Inferior parietal cortex (tissue), 1 donor: ENCODE data around the gene KLKB1.
"Not testable (repeated sequence)": the region's sequence is repeated elsewhere in the genome, so short reads cannot be mapped to it uniquely, and the experiment has no call there.

Experiments used
- DNase-seq: peaks from one replicate; pipeline ENCODE4 v3.0.0-alpha.2; 2016; ENCODE audit errors: extremely low spot score

KLKB1 gene

DNA sequence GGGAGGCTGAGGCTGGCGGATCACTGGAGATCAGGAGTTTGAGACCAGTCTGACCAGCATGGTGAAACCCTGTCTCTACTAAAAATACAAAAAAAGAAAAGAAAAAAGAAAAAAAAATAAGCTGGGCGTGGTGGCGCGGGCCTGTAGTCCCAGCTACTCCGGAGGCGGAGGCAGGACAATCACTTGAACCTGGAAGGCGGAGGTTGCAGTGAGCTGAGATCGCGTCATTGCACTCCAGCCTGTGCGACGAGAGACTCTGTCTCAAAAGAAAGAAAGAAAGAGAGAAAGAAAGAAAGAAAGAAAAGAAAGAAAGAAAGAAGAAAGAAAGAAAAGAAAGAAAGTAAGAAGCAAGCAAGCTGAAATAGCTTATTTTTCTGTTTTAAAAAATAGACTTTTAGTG is 37.9 kb downstream of the KLKB1 start:
- not testable (repeated sequence) for DNase-seq

DNA sequence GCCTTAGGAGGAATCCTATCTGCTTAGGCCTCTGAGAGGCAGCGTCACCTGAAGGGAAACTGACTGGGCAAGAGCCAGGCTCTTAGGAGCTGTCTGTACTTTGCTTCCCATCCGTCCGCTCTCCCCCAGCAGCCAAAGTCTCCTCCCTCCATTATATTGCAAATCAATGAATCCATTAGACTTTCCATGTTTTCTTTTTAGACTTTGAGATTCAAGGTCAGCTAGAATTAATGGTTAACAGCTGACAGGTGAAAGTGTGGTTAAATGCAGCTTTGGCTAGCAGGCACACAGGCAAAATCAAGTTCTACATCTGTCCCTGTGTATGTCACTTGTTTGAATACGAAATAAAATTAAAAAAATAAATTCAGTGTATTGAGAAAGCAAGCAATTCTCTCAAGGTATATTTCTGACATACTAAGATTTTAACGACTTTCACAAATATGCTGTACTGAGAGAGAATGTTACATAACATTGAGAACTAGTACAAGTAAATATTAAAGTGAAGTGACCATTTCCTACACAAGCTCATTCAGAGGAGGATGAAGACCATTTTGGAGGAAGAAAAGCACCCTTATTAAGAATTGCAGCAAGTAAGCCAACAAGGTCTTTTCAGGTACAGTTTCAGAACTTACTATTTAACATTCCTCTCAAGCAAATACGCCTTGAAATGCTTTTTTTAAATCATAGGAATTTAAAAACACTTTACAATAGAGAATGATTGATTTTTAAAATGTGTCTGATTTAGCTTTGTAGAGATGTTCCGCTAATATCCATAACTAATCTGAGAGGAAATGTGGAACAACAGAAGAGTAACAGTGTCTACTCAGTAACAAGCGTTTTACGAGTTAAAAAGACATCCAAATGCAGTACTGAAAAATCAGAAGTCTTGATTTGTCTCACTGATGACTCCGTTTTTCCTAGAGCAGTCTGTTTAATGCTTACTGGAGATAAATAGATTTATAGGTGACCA is 38.7 kb downstream of the KLKB1 start, which contains the start of gene F11:
Gene F11 (plus strand): TSS at position 507 of the 970 bp plus-strand sequence. CDS start 948 bp downstream, outside the sequence.
- no peak for DNase-seq

DNA sequence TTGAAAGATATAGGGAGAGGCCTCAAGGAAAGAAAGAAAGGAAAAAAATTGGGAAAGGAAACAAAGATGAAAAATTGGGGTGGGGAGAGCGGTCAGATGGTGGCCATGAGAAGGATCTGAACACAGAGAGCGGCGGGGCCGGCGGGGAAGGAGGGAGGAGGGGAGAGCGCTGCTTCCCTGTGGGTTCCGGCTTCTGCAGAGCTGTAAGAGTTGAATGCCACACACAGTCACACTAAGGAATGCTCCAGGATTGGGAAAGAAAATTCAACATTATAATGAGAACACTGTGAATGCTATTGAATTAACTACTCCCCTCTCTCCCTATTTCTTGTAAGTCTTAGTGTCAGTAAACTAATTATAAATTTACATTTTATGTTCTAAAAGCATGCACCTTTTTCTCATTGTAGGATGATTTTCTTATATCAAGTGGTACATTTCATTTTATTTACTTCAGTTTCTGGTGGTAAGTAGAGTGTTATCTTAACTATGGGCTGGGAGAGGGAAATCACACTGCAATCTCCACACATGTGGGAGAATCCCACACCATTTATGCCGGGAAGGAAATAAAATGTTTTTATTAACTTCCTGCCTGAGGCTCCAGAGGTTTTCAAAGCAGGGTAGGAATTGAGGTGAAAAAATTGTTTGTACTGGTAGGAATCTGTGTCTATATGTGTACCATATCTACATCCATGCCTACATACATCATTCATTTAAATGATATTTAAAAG is 39.6 kb downstream of the KLKB1 start:
- DNase-seq, result no peak

- DNase-seq, result no peak
These were observed 43.9 kb downstream of the KLKB1 start for GRCh38 chr4:186271081-186271678.

- DNase-seq, result no peak
These were observed 45.5 kb downstream of the KLKB1 start for GRCh38 chr4:186272699-186273391.

DNA sequence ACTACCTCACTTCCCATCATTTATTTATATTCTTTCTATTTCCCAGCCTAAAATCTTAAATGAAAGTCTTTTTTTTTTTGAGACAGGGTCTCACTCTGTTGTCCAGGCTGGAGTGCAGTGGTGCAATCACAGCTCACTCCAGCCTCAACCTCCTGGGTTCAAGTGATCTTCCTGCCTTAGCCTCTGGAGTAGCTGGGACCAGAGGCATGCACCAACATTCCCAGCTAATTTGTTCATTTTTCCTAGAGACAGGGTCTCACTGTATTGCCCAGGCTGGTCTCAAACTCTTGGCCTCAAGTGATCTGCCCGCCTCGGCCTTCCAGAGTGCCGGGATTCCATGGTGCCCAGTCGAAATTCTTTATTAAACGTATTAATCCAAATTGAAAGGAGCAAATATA is 46.1 kb downstream of the KLKB1 start:
- not testable (repeated sequence) for DNase-seq

GRCh38 chr4:186283311-186283710 is 56.0 kb downstream of the KLKB1 start:
- no peak for DNase-seq

GRCh38 chr4:186285147-186285546 is 57.8 kb downstream of the KLKB1 start:
- no peak for DNase-seq

- DNase-seq, result no peak
These were observed 59.3 kb downstream of the KLKB1 start for GRCh38 chr4:186286581-186286980.

DNA sequence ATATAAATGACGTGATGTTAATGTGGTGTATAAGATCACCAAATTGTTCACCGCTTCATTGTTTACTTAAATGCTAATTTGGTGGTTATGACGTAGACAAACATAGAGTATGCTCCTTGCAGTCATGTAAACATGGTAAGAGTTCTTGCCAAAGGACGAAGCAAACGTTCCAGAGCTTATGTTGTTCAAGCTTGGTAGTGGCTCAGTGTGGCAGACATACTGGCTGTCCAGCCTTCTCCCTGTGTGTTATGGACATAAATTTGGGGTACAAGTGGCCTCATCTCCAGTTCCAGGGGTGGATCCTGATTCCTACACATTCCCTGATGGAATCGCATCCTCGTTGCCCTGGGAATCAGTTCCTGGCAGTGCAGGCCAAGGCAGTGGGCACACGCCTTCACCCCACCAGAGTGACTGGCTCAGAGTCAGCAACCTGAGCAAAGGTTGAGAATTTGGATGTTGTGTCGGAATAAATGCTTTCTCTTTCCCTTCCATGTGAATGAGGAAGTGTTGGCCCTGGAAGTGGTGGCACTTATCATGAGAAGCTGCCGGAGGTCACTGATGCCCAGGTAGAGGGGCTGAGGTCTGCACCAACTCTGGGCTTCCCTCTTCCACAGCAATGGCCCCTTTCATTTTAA is 64.1 kb downstream of the KLKB1 start:
- DNase-seq, result no peak

DNA sequence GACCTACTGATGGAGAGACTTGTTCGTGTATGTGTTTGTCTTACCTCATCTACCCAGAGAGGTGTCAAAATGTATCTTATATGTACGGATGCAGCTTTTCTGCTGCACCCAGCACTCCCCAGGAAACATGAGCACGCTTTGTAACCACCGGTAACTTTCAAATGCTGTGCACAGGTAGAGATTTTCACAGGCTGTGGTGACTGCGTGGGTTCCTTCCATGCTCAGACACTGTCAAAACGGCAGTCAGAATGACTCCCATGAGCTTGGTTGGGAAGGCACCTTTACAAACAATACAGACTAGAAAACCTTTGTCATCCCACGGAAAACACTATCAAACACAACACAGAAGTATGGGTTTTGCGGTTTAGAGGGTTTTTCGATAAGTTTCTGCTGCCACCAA is 66.9 kb downstream of the KLKB1 start:
- DNase-seq, result no peak

DNA sequence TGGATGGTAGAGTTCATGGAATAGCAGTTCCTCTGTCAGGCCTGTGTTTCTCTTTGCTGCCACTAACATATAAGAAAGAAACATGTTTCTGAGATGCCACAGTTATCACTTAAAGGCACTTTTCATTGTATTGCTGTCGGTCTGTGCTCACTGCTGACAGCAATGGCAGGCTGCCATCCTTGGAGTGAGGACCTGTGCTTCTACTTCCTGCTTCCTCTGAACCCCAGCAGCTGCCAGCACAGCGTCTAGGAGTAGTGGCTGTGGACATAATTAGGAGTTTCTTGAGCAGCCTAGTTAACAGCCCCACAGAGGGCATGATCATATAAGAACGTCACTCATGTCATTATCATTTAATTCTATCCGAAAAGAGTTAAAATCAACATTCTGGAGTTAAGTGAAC is 69.2 kb downstream of the KLKB1 start:
- no peak for DNase-seq

DNA sequence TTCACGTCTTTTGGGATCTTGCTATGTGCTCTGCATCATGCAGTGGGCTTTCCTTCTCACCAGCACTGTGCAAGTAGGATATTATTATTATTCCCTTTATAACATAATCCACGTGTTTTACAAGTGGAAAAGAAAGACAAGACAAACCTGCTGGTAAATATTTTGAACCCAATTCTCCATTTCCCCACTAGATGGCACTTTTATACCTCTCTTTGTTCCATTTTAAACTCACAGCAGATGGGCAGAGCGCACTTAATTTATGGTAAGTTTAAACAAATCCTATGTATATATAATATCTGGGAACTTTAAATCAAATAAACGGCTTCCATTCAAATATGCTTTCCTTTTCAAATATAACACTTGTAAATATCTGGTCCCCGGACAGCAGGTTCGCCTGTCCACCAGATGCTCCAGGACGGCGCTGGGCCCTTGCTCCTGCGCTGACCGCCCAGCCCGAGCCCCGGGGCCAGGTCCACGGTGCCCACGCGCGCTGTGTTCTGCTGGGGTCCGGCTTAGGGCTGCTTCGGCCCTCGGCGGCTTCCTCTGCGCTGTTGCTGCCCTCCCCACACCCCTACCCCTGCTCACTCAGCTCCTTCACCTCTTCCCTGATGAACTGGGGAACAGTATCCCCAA is 69.8 kb downstream of the KLKB1 start:
- DNase-seq, result peak; percentile 78

GRCh38 chr4:186298031-186298647 is 70.8 kb downstream of the KLKB1 start:
- no peak for DNase-seq

DNA sequence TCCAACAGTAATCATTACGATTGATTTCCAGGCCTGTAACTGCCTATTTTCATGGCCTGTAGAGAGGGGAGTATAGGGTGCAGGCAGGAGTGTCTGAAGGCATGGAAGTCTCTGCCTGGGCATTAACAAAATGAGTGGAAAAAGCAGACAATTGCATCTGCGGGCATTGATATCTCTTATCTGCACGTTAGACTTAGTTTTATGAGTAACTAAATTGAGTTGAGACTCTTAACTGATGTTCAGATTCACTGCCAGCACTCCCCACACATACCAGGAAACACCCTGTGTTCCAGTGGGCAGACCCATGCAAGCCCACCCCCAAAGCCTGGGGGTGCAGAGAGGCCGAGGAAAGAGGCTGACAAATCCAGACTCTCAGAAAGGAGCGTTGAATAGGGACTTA is 72.0 kb downstream of the KLKB1 start:
- no peak for DNase-seq

GRCh38 chr4:186300659-186301390 is 73.5 kb downstream of the KLKB1 start:
- DNase-seq, result no peak

- no peak for DNase-seq
These were observed 76.9 kb downstream of the KLKB1 start for GRCh38 chr4:186304216-186304615.

DNA sequence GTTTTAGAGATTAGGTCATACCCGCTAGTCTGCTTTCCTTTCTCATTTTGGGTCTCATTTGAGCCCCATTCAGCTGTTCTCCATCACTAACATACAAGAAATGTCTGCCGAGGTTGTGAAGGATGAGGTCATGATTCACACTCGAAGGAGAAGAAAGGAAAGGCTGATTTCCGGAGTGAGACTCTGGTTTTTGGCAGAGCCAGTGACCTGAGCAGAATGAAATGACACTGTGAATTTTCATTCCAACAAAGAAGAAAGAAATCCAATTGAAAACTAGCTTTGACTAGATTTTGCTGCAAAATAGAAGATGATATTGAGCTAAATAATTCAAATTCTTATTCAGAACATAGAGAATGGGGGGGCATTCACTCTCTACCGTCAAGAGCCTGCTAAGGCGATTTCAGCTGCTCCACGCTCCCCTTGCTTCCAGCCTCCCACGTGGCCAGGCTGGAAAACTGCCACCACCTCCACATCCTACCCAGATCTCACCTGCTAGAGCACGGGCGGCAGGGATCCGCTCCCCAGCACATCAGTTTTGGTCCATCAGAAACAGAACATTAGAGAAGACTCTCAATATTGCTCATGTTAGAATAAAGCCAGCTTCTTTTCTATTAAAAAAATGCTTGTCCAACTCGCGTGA is 77.7 kb downstream of the KLKB1 start:
- no peak for DNase-seq

- DNase-seq, result no peak
These were observed 80.2 kb downstream of the KLKB1 start for GRCh38 chr4:186307497-186307896.
